GM12878 (cell line): Measurements from ENCODE around the gene PNMA1.

Experiments
- CBFB ChIP-seq: IDR thresholded peaks from 2 replicates; pipeline ENCODE4 v1.6.1; 2016; ENCODE audit warnings: antibody characterized with exemption, low read depth
- CREM ChIP-seq: IDR thresholded peaks from 2 replicates; pipeline ENCODE4 v1.6.1; 2014; ENCODE audit warnings: antibody characterized with exemption, low read depth
- CTCF ChIP-seq, 3 experiments: IDR thresholded peaks in 2 of 3; conservative IDR thresholded peaks in 1 of 3; 2 replicates each; pipeline ENCODE4 v1.5.1; 2011; ENCODE audit warnings: low read depth in 3 of 3, low read length in 3 of 3, mild to moderate bottlenecking in 3 of 3, control low read depth in 2 of 3, moderate library complexity in 2 of 3, inconsistent platforms in 1 of 3, mixed read lengths in 1 of 3; ENCODE audit not compliant: control insufficient read depth in 2 of 3, insufficient read depth in 1 of 3; ENCODE audit errors: extremely low read depth in 1 of 3
- DPF2 ChIP-seq: fragments of 450-650 bp; IDR thresholded peaks from 2 replicates; pipeline ENCODE4 v1.6.1; 2017; ENCODE audit warnings: mild to moderate bottlenecking
- EP300 ChIP-seq, 2 experiments: fragments of 150-350 bp in 1 of 2; IDR thresholded peaks; 2 replicates each; pipeline ENCODE4 v1.6.1; 2011 to 2012; ENCODE audit warnings: low read depth in 2 of 2, low read length in 2 of 2, borderline replicate concordance in 1 of 2, improper control_type of control experiment in 1 of 2, inconsistent platforms in 1 of 2; ENCODE audit not compliant: control insufficient read depth in 1 of 2
- FOS ChIP-seq: IDR thresholded peaks from 3 replicates; pipeline ENCODE4 v1.6.1; 2011; ENCODE audit warnings: borderline replicate concordance; ENCODE audit not compliant: insufficient read length; ENCODE audit errors: extremely low read depth
- IRF3 ChIP-seq: fragments of 450-650 bp; IDR thresholded peaks from 2 replicates; pipeline ENCODE4 v1.6.1; 2014; ENCODE audit warnings: mild to moderate bottlenecking
- NFYB ChIP-seq: IDR thresholded peaks from 2 replicates; pipeline ENCODE4 v1.6.1; 2011; ENCODE audit warnings: low read depth, mild to moderate bottlenecking, low read length, improper control_type of control experiment, moderate library complexity; ENCODE audit not compliant: insufficient read depth
- NR2C2 ChIP-seq: IDR thresholded peaks from 2 replicates; pipeline ENCODE4 v1.6.1; 2011; ENCODE audit warnings: borderline replicate concordance, low read depth; ENCODE audit not compliant: control insufficient read depth, insufficient read length
- POLR2AphosphoS5 ChIP-seq: IDR thresholded peaks from 2 replicates; pipeline ENCODE4 v1.6.1; 2011; ENCODE audit warnings: mild to moderate bottlenecking, low read length, inconsistent platforms
- RAD21 ChIP-seq: IDR thresholded peaks from 2 replicates; pipeline ENCODE4 v1.6.1; 2011; ENCODE audit warnings: mild to moderate bottlenecking, low read depth, low read length, moderate library complexity; ENCODE audit not compliant: insufficient read depth
- REST ChIP-seq: IDR thresholded peaks from 2 replicates; pipeline ENCODE4 v1.6.1; 2012; ENCODE audit warnings: mild to moderate bottlenecking, low read depth, low read length
- TCF7 ChIP-seq: IDR thresholded peaks from 2 replicates; pipeline ENCODE4 v1.6.1; 2014; ENCODE audit warnings: antibody characterized with exemption, borderline replicate concordance
- USF2 ChIP-seq: IDR thresholded peaks from 2 replicates; pipeline ENCODE4 v1.6.1; 2011; ENCODE audit warnings: low read depth, low read length, improper control_type of control experiment, borderline replicate concordance

- no peak for TF ChIP-seq NR2C2
- no peak for TF ChIP-seq CBFB
- no peak for TF ChIP-seq CREM
- TF ChIP-seq RAD21: no peak
- TF ChIP-seq EP300 (IDR thresholded peaks at IDR 0.05; ENCODE audit: borderline replicate concordance in 1 of 2, control insufficient read depth in 1 of 2, low read depth in 2 of 2, low read length in 2 of 2): no peak
- no peak for TF ChIP-seq REST
- no peak for TF ChIP-seq CTCF (IDR thresholded peaks at IDR 0.05 in 2 of 3, conservative IDR thresholded peaks at IDR 0.05 in 1 of 3; ENCODE audit: control insufficient read depth in 2 of 3, extremely low read depth in 1 of 3, insufficient read depth in 1 of 3, low read depth in 3 of 3, low read length in 3 of 3)
- no peak for TF ChIP-seq IRF3
- no peak for TF ChIP-seq TCF7
- 0 out of 2 replicates have a peak, but pooled peaks have one; percentile 1 for TF ChIP-seq POLR2AphosphoS5
- TF ChIP-seq USF2: no peak
- TF ChIP-seq DPF2: no peak
- TF ChIP-seq NFYB: no peak
- TF ChIP-seq FOS: no peak
Measured at GRCh38 chr14:73719361-73719760, 5.2 kb upstream of the PNMA1 start.
